IMR-90 (cell line): ENCODE measurements around the gene LRFN4. TPM values are rescaled to one million over a fixed set of nuclear protein-coding genes. Genes with fewer than 3 reads are reported as not detected.

Source experiments
- ATAC-seq: fragments of 200-7000 bp; cut with Tn5 transposase; 2 replicates; pipeline ENCODE4 v1.9.1; 2020; ENCODE audit warnings: low read depth, mild to moderate bottlenecking, moderate library complexity
- BruUV-seq: library from RNA; stranded (reverse); fragments of 400-500 nt; replicated peaks from 2 replicates; lab custom pipeline; 2021; lab: Mats Ljungman, UMichigan
- CTCF ChIA-PET: fragments of 300-600 bp; formaldehyde crosslinking; extraction: SDS; loops from one replicate; lab custom pipeline; 2021; ENCODE audit warnings: antibody characterized with exemption; lab: Yijun Ruan, JAX
- POLR2A ChIA-PET: fragments of 300-600 bp; sonication (Branson Sonifier 250); formaldehyde crosslinking; loops from one replicate; lab custom pipeline; 2022; ENCODE audit warnings: antibody characterized with exemption; ENCODE audit not compliant: unreplicated experiment; lab: Charles Lee
- DNase-seq: peaks from one replicate; pipeline ENCODE4 v3.0.0; 2013
- H2AFZ ChIP-seq: replicated peaks from 2 replicates; pipeline ENCODE3; 2013; ENCODE audit warnings: low read length, mild to moderate bottlenecking; ENCODE audit not compliant: poor library complexity
- H2AK5ac ChIP-seq: 2 replicates; pipeline ENCODE4 v1.6.1; 2013; ENCODE audit warnings: low read depth, low read length, inconsistent platforms
- H2AK9ac ChIP-seq: replicated peaks from 2 replicates; pipeline ENCODE3; 2013; ENCODE audit warnings: mild to moderate bottlenecking, low read depth, low read length, moderate library complexity; ENCODE audit not compliant: poor library complexity
- H2BK120ac ChIP-seq: 2 replicates; pipeline ENCODE4 v1.6.1; 2013; ENCODE audit warnings: low read depth, low read length, inconsistent platforms
- H2BK15ac ChIP-seq: 3 replicates; pipeline ENCODE4 v1.6.1; 2013; ENCODE audit warnings: low read depth, low read length, inconsistent platforms
- H2BK20ac ChIP-seq: 2 replicates; pipeline ENCODE4 v1.6.1; 2013; ENCODE audit warnings: low read depth, mild to moderate bottlenecking, inconsistent platforms, low read length, moderate library complexity
- H2BK5ac ChIP-seq: 2 replicates; pipeline ENCODE4 v1.6.1; 2013; ENCODE audit warnings: mild to moderate bottlenecking, low read depth, low read length, inconsistent platforms; ENCODE audit not compliant: poor library complexity, severe bottlenecking
- H3K14ac ChIP-seq: replicated peaks from 2 replicates; pipeline ENCODE4 v1.6.1; 2013; ENCODE audit warnings: low read depth, low read length, inconsistent platforms
- H3K18ac ChIP-seq: 2 replicates; pipeline ENCODE4 v1.6.1; 2013; ENCODE audit warnings: low read depth, low read length, control low read depth
- H3K23ac ChIP-seq: 2 replicates; pipeline ENCODE4 v1.6.1; 2013; ENCODE audit warnings: low read depth, low read length, inconsistent platforms
- H3K27ac ChIP-seq: 2 replicates; pipeline ENCODE4 v1.5.1; 2013; ENCODE audit warnings: mild to moderate bottlenecking, control low read depth, low read length; ENCODE audit not compliant: insufficient read depth
- H3K27me3 ChIP-seq: 2 replicates; pipeline ENCODE4 v1.6.1; 2013; ENCODE audit warnings: low read length; ENCODE audit not compliant: control insufficient read depth, insufficient read depth
- H3K36me3 ChIP-seq: 2 replicates; pipeline ENCODE4 v1.6.1; 2013; ENCODE audit warnings: low read length, mixed read lengths; ENCODE audit not compliant: control insufficient read depth, insufficient read depth
- H3K4ac ChIP-seq: 2 replicates; pipeline ENCODE4 v1.6.1; 2013; ENCODE audit warnings: low read depth, low read length, inconsistent platforms
- H3K4me1 ChIP-seq: 2 replicates; pipeline ENCODE4 v1.6.1; 2013; ENCODE audit warnings: low read length, mixed read lengths; ENCODE audit not compliant: control insufficient read depth, insufficient read depth
- H3K4me2 ChIP-seq: 2 replicates; pipeline ENCODE4 v1.6.1; 2013; ENCODE audit warnings: low read depth, mild to moderate bottlenecking, control low read depth, low read length, moderate library complexity
- H3K4me3 ChIP-seq: 2 replicates; pipeline ENCODE4 v1.5.1; 2013; ENCODE audit warnings: low read depth, mild to moderate bottlenecking, control low read depth, low read length, moderate library complexity; ENCODE audit not compliant: insufficient read depth
- H3K56ac ChIP-seq: 2 replicates; pipeline ENCODE4 v1.6.1; 2013; ENCODE audit warnings: low read length, inconsistent platforms; ENCODE audit not compliant: insufficient read depth; ENCODE audit errors: extremely low read depth
- H3K79me1 ChIP-seq, 2 experiments: 2 replicates each; pipeline ENCODE4 v1.6.1; 2013; ENCODE audit warnings: low read length in 2 of 2, inconsistent platforms in 1 of 2, low read depth in 1 of 2
- H3K9ac ChIP-seq: 2 replicates; pipeline ENCODE4 v1.6.1; 2013; ENCODE audit warnings: low read depth, low read length, control low read depth
- H3K9me1 ChIP-seq: 2 replicates; pipeline ENCODE4 v1.6.1; 2013; ENCODE audit warnings: low read length, inconsistent platforms; ENCODE audit not compliant: insufficient read depth
- H3K9me3 ChIP-seq: 2 replicates; pipeline ENCODE4 v1.6.1; 2013; ENCODE audit warnings: low read length; ENCODE audit not compliant: control insufficient read depth, insufficient read depth
- H4K20me1 ChIP-seq: 2 replicates; pipeline ENCODE4 v1.6.1; 2013; ENCODE audit warnings: low read length, inconsistent platforms; ENCODE audit not compliant: insufficient read depth
- H4K5ac ChIP-seq: 2 replicates; pipeline ENCODE4 v1.6.1; 2013; ENCODE audit warnings: mild to moderate bottlenecking, low read depth, low read length, control low read depth
- H4K8ac ChIP-seq, 2 experiments: 2 replicates each; pipeline ENCODE4 v1.6.1; 2013; ENCODE audit warnings: low read depth in 2 of 2, low read length in 2 of 2, control low read depth in 1 of 2, inconsistent platforms in 1 of 2
- H4K91ac ChIP-seq: 2 replicates; pipeline ENCODE4 v1.6.1; 2013; ENCODE audit warnings: low read depth, low read length, inconsistent platforms; ENCODE audit not compliant: insufficient read depth
- BHLHE40 ChIP-seq: fragments of 150-350 bp; IDR thresholded peaks from 2 replicates; pipeline ENCODE4 v1.6.1; 2016; ENCODE audit warnings: mild to moderate bottlenecking, low read depth, low read length
- CEBPB ChIP-seq: IDR thresholded peaks from 2 replicates; pipeline ENCODE4 v1.6.1; 2012; ENCODE audit warnings: low read depth, low read length, improper control_type of control experiment
- CHD1 ChIP-seq: IDR thresholded peaks from 2 replicates; pipeline ENCODE4 v1.6.1; 2012; ENCODE audit warnings: low read depth, low read length, improper control_type of control experiment
- CTCF ChIP-seq: conservative IDR thresholded peaks from 2 replicates; pipeline ENCODE4 v1.5.1; 2012; ENCODE audit warnings: mild to moderate bottlenecking, low read depth, low read length, improper control_type of control experiment
- ELK1 ChIP-seq: fragments of 150-350 bp; IDR thresholded peaks from 2 replicates; pipeline ENCODE4 v1.6.1; 2016; ENCODE audit warnings: low read depth, mild to moderate bottlenecking, low read length, moderate library complexity, borderline replicate concordance
- FOS ChIP-seq: fragments of 150-350 bp; IDR thresholded peaks from 2 replicates; pipeline ENCODE4 v1.6.1; 2016; ENCODE audit warnings: low read depth, low read length
- MAZ ChIP-seq: IDR thresholded peaks from 2 replicates; pipeline ENCODE4 v1.6.1; 2012; ENCODE audit warnings: low read depth, mild to moderate bottlenecking, low read length, improper control_type of control experiment, moderate library complexity, borderline replicate concordance
- MXI1 ChIP-seq: IDR thresholded peaks from 2 replicates; pipeline ENCODE4 v1.6.1; 2012; ENCODE audit warnings: low read depth, mild to moderate bottlenecking, low read length, moderate library complexity, borderline replicate concordance
- NFE2L2 ChIP-seq: fragments of 150-350 bp; IDR thresholded peaks from 2 replicates; pipeline ENCODE4 v1.6.1; 2016; ENCODE audit warnings: low read depth, mild to moderate bottlenecking, low read length
- POLR2A ChIP-seq: IDR thresholded peaks from 2 replicates; pipeline ENCODE4 v1.6.1; 2012; ENCODE audit warnings: mild to moderate bottlenecking, low read depth, low read length
- RAD21 ChIP-seq: IDR thresholded peaks from 2 replicates; pipeline ENCODE4 v1.6.1; 2012; ENCODE audit warnings: low read length, improper control_type of control experiment
- RCOR1 ChIP-seq: IDR thresholded peaks from 2 replicates; pipeline ENCODE4 v1.6.1; 2012; ENCODE audit warnings: mild to moderate bottlenecking, low read length, improper control_type of control experiment; ENCODE audit not compliant: insufficient replicate concordance
- RFX5 ChIP-seq: IDR thresholded peaks from 2 replicates; pipeline ENCODE4 v1.8.0; 2012; ENCODE audit warnings: low read depth, mild to moderate bottlenecking, low read length, moderate library complexity
- SMC3 ChIP-seq: fragments of 150-350 bp; IDR thresholded peaks from 2 replicates; pipeline ENCODE4 v1.6.1; 2016; ENCODE audit warnings: low read depth, mild to moderate bottlenecking, antibody characterized with exemption, low read length, moderate library complexity
- USF2 ChIP-seq: fragments of 150-350 bp; IDR thresholded peaks from 2 replicates; pipeline ENCODE4 v1.6.1; 2017; ENCODE audit warnings: mild to moderate bottlenecking, antibody characterized with exemption, low read length, low read depth
- WGBS, 2 experiments: methylation state at CpG; one replicate each; pipeline versions ENCODE4 v1.1.5 to v1.1.7; 2013; ENCODE audit warnings: missing lambda C conversion rate in 2 of 2; ENCODE audit not compliant: insufficient read length in 1 of 2; ENCODE audit errors: extremely low coverage in 2 of 2; 5-methylcytosine and 5-hydroxymethylcytosine counted together
- dilution Hi-C: fragments of 300-500 bp; cut with HindIII; formaldehyde crosslinking; loops from one replicate; pipeline ENCODE4 v1.14.3; 2018; ENCODE audit warnings: low sequenced_read_pairs; ENCODE audit not compliant: unreplicated experiment
- in situ Hi-C: fragments of 300-500 bp; cut with MboI; formaldehyde crosslinking; loops from 3 replicates; pipeline ENCODE4 v1.14.3; 2019; ENCODE audit warnings: low sequenced_read_pairs, inconsistent platforms, mixed read lengths
- intact Hi-C: fragments of 100-400 bp; cut with micrococcal nuclease; formaldehyde crosslinking; loops from 2 replicates; pipeline ENCODE4 v1.10.0; 2022
- polyA plus RNA-seq, 3 experiments: library from polyadenylated mRNA; depleted of rRNA; stranded (reverse); fragments of >200 nt; gene quantifications; 2 replicates each; pipeline ENCODE4 v1.2.3, GENCODE V29; 2012; ENCODE audit warnings: low replicate concordance in 1 of 3
- total RNA-seq: library from RNA; depleted of rRNA; stranded (reverse); fragments of >200 nt; gene quantifications from 2 replicates; pipeline ENCODE4 v1.2.3, GENCODE V29; 2012

LRFN4 gene
- total and polyA plus RNA-seq, 2 of the 4 experiments (the other 2 are of a cell fraction): 6.1 to 18.9 TPM

- H3K4ac ChIP-seq: no peak overlapping the region
- WGBS, 2 experiments: 80% methylated on average over 1 of the region's 22 CpGs; no CpG with 5 or more reads in 1 of the 2 experiments
- no peak for DNase-seq
- H3K56ac ChIP-seq: no peak overlapping the region
- H2AK5ac ChIP-seq: no peak overlapping the region
- no peak overlapping the region for H4K5ac ChIP-seq
- H3K27me3 ChIP-seq: no peaks in the 10 kb centered on the region
- no peak overlapping the region for H3K23ac ChIP-seq
- dilution Hi-C loops (no loop called here), in situ Hi-C loops (no loop called here), intact Hi-C loops (no loop called here)
- no peak overlapping the region for H2AFZ ChIP-seq
- ChIA-PET POLR2A (no interaction called here), CTCF (no interaction called here)
- H2BK15ac ChIP-seq: no peak overlapping the region
- H3K4me1 ChIP-seq: no peaks in the 10 kb centered on the region; the same call in 1 of the 2 replicates
- H4K20me1 ChIP-seq: 0 out of 2 replicates have a peak, but pooled peaks cover 3% of the 10 kb centered on the region
- no peak overlapping the region for H3K4me3 ChIP-seq
- H3K18ac ChIP-seq: no peak overlapping the region
- no peak for ATAC-seq
- H3K9me1 ChIP-seq: 0 out of 2 replicates have a peak, but pooled peaks cover 4% of the 10 kb centered on the region
- H3K9me3 ChIP-seq: no peaks in the 10 kb centered on the region
- peaks cover 0 to 18% of the 10 kb centered on the region in 2 experiments; a peak in 3 of 4 replicates for H3K79me1 ChIP-seq
- peaks cover 54% of the 10 kb centered on the region for H3K36me3 ChIP-seq
- no peak overlapping the region for H2BK5ac ChIP-seq
- no peak overlapping the region for H2BK120ac ChIP-seq
- H2BK20ac ChIP-seq: no peak overlapping the region
- H4K91ac ChIP-seq: no peak overlapping the region
- H3K14ac ChIP-seq: no peak overlapping the region
- peak overlapping the region; percentile 48 for H2AK9ac ChIP-seq
- H3K4me2 ChIP-seq: no peak overlapping the region
- BruUV-seq: no TSS peak
- H3K9ac ChIP-seq: no peak overlapping the region
- H4K8ac ChIP-seq: no peak overlapping the region
- no peak overlapping the region for H3K27ac ChIP-seq
- TF ChIP-seq NFE2L2 (no peak), CEBPB (no peak), POLR2A (no peak), SMC3 (no peak), RCOR1 (no peak), FOS (no peak), CTCF (no peak), RFX5 (no peak), ELK1 (no peak), RAD21 (no peak), CHD1 (no peak), MAZ (no peak), BHLHE40 (no peak), MXI1 (no peak), USF2 (no peak)
Measured at GRCh38 chr11:66849501-66850234, 7.2 kb upstream of the LRFN4 start.
